SK-N-SH (cell line): ENCODE data around the gene CAPS. TPM values are rescaled to one million over a fixed set of nuclear protein-coding genes. Genes with fewer than 3 reads are reported as not detected.

Experiments
- CTCF ChIA-PET: fragments of 300-600, 350-600 bp; formaldehyde crosslinking; extraction: SDS; loops from one replicate; lab custom pipeline; 2021; lab: Yijun Ruan, JAX
- POLR2A ChIA-PET: fragments of 350-600 bp; sonication (Branson Sonifier 250); formaldehyde crosslinking; extraction: SDS; loops from one replicate; lab custom pipeline; 2020; ENCODE audit warnings: antibody characterized with exemption, inconsistent platforms; lab: Yijun Ruan, JAX
- DNase-seq: peaks from one replicate; pipeline ENCODE4 v3.0.0; 2012
- H2AFZ ChIP-seq: fragments of 200-600 bp; sonication (generic); 2 replicates; pipeline ENCODE4 v1.8.1; 2016; ENCODE audit warnings: antibody characterized with exemption, mild to moderate bottlenecking, low read depth
- H3F3A ChIP-seq: fragments of 200-600 bp; sonication (generic); replicated peaks from 2 replicates; pipeline ENCODE3; 2016; ENCODE audit warnings: antibody characterized with exemption, mild to moderate bottlenecking; ENCODE audit not compliant: insufficient read depth
- H3K27ac ChIP-seq, 2 experiments: fragments of 200-500 bp in 1 of 2; fragments of 200-600 bp in 1 of 2; sonication (Bioruptor generic) in 1 of 2; sonication (generic), shearing (Covaris generic) in 1 of 2; 2 replicates each; pipeline versions ENCODE4 v1.5.1 to v1.6.1; 2014 to 2016; ENCODE audit warnings: low read depth in 2 of 2, inconsistent platforms in 1 of 2, low read length in 1 of 2, mild to moderate bottlenecking in 1 of 2, mixed read lengths in 1 of 2
- H3K27me3 ChIP-seq: fragments of 200-600 bp; sonication (generic), shearing (Covaris generic); 2 replicates; pipeline ENCODE4 v1.6.1; 2016; ENCODE audit warnings: mixed run types; ENCODE audit not compliant: insufficient read depth
- H3K36me3 ChIP-seq, 2 experiments: fragments of 200-500 bp in 1 of 2; fragments of 200-600 bp in 1 of 2; sonication (Bioruptor generic) in 1 of 2; sonication (generic) in 1 of 2; replicated peaks in 1 of 2; 2 replicates each; pipeline versions ENCODE3 to v1.5.1; 2014 to 2016; ENCODE audit warnings: low read length in 1 of 2, mild to moderate bottlenecking in 1 of 2; ENCODE audit not compliant: insufficient read depth in 2 of 2, control insufficient read depth in 1 of 2
- H3K4me1 ChIP-seq, 2 experiments: fragments of 200-500 bp in 1 of 2; fragments of 200-600 bp in 1 of 2; sonication (Bioruptor generic) in 1 of 2; sonication (generic), shearing (Covaris generic) in 1 of 2; 2 replicates each; pipeline versions ENCODE4 v1.5.1 to v1.6.1; 2014 to 2016; ENCODE audit warnings: low read depth in 1 of 2, low read length in 1 of 2, mixed run types in 1 of 2; ENCODE audit not compliant: insufficient read depth in 2 of 2, control insufficient read depth in 1 of 2
- H3K4me2 ChIP-seq: fragments of 200-600 bp; sonication (generic), shearing (Covaris generic); 2 replicates; pipeline ENCODE4 v1.6.1; 2017; ENCODE audit warnings: mixed run types
- H3K4me3 ChIP-seq, 2 experiments: fragments of 200-500 bp in 1 of 2; fragments of 200-600 bp in 1 of 2; sonication (Bioruptor generic) in 1 of 2; sonication (generic), shearing (Covaris generic) in 1 of 2; 2 replicates each; pipeline versions ENCODE4 v1.5.1 to v1.8.1; 2014 to 2016; ENCODE audit warnings: low read depth in 2 of 2, inconsistent platforms in 1 of 2, low read length in 1 of 2, mild to moderate bottlenecking in 1 of 2, mixed read lengths in 1 of 2, moderate library complexity in 1 of 2
- H3K79me2 ChIP-seq: fragments of 200-600 bp; sonication (generic); 2 replicates; pipeline ENCODE4 v1.8.1; 2017; ENCODE audit warnings: mild to moderate bottlenecking; ENCODE audit not compliant: insufficient read depth
- H3K9ac ChIP-seq: fragments of 200-600 bp; sonication (generic); 2 replicates; pipeline ENCODE4 v1.6.1; 2017; ENCODE audit warnings: mixed run types
- H3K9me2 ChIP-seq: fragments of 200-600 bp; sonication (generic); 2 replicates; pipeline ENCODE4 v1.6.1; 2017; ENCODE audit warnings: mixed run types
- H3K9me3 ChIP-seq: fragments of 200-600 bp; sonication (generic); 2 replicates; pipeline ENCODE4 v1.6.1; 2017; ENCODE audit warnings: mixed run types, mild to moderate bottlenecking, moderate library complexity
- H4K20me1 ChIP-seq: fragments of 200-600 bp; sonication (generic); 2 replicates; pipeline ENCODE4 v1.6.1; 2017; ENCODE audit warnings: mild to moderate bottlenecking, mixed run types; ENCODE audit not compliant: insufficient read depth
- CHD2 ChIP-seq: fragments of 150-350 bp; IDR thresholded peaks from 2 replicates; pipeline ENCODE4 v1.6.1; 2018; ENCODE audit warnings: low read length; ENCODE audit not compliant: partially characterized antibody
- ELF1 ChIP-seq: IDR thresholded peaks from 2 replicates; pipeline ENCODE4 v1.4.0; 2012
- EP300 ChIP-seq, 2 experiments: IDR thresholded peaks; 2 replicates each; pipeline versions ENCODE4 v1.4.0 to v1.6.1; 2012; ENCODE audit warnings: borderline replicate concordance in 1 of 2, low read depth in 1 of 2, low read length in 1 of 2
- FOSL2 ChIP-seq: IDR thresholded peaks from 2 replicates; pipeline ENCODE4 v1.4.0; 2012; ENCODE audit warnings: low read depth, mild to moderate bottlenecking, moderate library complexity, borderline replicate concordance
- FOXJ3 ChIP-seq: sonication (generic); formaldehyde crosslinking; IDR thresholded peaks from 2 replicates; pipeline ENCODE4 v1.5.1; 2020; ENCODE audit warnings: mild to moderate bottlenecking, missing genetic modification reagents
- FOXM1 ChIP-seq: IDR thresholded peaks from 2 replicates; pipeline ENCODE4 v1.4.0; 2012; ENCODE audit warnings: low read depth, mild to moderate bottlenecking
- GABPA ChIP-seq: IDR thresholded peaks from 2 replicates; pipeline ENCODE4 v1.4.0; 2012; ENCODE audit warnings: low read depth, mild to moderate bottlenecking
- GATA2 ChIP-seq: sonication (generic); formaldehyde crosslinking; IDR thresholded peaks from 2 replicates; pipeline ENCODE4 v1.5.0; 2020; ENCODE audit warnings: mild to moderate bottlenecking, missing genetic modification reagents
- MXI1 ChIP-seq: IDR thresholded peaks from 2 replicates; pipeline ENCODE4 v1.6.1; 2012; ENCODE audit warnings: mild to moderate bottlenecking, low read depth, low read length, improper control_type of control experiment
- RXRA ChIP-seq: IDR thresholded peaks from 2 replicates; pipeline ENCODE4 v1.4.0; 2012; ENCODE audit warnings: low read depth, mild to moderate bottlenecking, borderline replicate concordance
- SIN3A ChIP-seq: IDR thresholded peaks from 2 replicates; pipeline ENCODE4 v1.6.1; 2012; ENCODE audit warnings: low read depth, mild to moderate bottlenecking, low read length, moderate library complexity, borderline replicate concordance
- SMC3 ChIP-seq: IDR thresholded peaks from 2 replicates; pipeline ENCODE4 v1.6.1; 2012; ENCODE audit warnings: low read depth, low read length, improper control_type of control experiment
- TCF12 ChIP-seq: IDR thresholded peaks from 2 replicates; pipeline ENCODE4 v1.4.0; 2012
- TEAD4 ChIP-seq: IDR thresholded peaks from 2 replicates; pipeline ENCODE4 v1.4.0; 2012; ENCODE audit warnings: mild to moderate bottlenecking, borderline replicate concordance; ENCODE audit not compliant: insufficient read depth
- WGBS: methylation state at CpG from one replicate; pipeline ENCODE4 v1.1.6; 2017; ENCODE audit warnings: low lambda C conversion rate; 5-methylcytosine and 5-hydroxymethylcytosine counted together
- polyA plus RNA-seq, 3 experiments: library from polyadenylated mRNA; depleted of rRNA; stranded (reverse); fragments of >200 nt; gene quantifications; 2 replicates each; pipeline ENCODE4 v1.2.3, GENCODE V29; 2012
- TF ChIP-seq, protein P1 (sequence below): IDR thresholded peaks from 2 replicates; pipeline ENCODE4; 2012
- TF ChIP-seq, protein P2 (sequence below): IDR thresholded peaks from 2 replicates; pipeline ENCODE4 v1.4.0; 2012; ENCODE audit warnings: low read depth
- TF ChIP-seq, protein P3 (sequence below): IDR thresholded peaks from 2 replicates; pipeline ENCODE4 v1.4.0; 2012; ENCODE audit warnings: low read depth, borderline replicate concordance
- TF ChIP-seq, protein P4 (sequence below): fragments of 200-600 bp; sonication (generic); IDR thresholded peaks from 2 replicates; pipeline ENCODE4 v1.6.1; 2017; ENCODE audit warnings: antibody characterized with exemption, mild to moderate bottlenecking, moderate library complexity
- TF ChIP-seq, protein P5 (sequence below): IDR thresholded peaks from 2 replicates; pipeline ENCODE4 v1.4.0; 2012; ENCODE audit warnings: low read depth, borderline replicate concordance
- TF ChIP-seq, protein P6 (sequence below): fragments of 150-350 bp; IDR thresholded peaks from 2 replicates; pipeline ENCODE4 v1.6.1; 2017; ENCODE audit warnings: antibody characterized with exemption, low read length, low read depth, borderline replicate concordance
- TF ChIP-seq, protein P7 (sequence below): IDR thresholded peaks from 2 replicates; pipeline ENCODE4 v1.6.1; 2012; ENCODE audit warnings: mild to moderate bottlenecking, low read depth, low read length, moderate library complexity

The CAPS gene
- polyA plus RNA-seq, 1 of the 3 experiments (the other 2 are of a cell fraction), result 13.4 TPM

DNA sequence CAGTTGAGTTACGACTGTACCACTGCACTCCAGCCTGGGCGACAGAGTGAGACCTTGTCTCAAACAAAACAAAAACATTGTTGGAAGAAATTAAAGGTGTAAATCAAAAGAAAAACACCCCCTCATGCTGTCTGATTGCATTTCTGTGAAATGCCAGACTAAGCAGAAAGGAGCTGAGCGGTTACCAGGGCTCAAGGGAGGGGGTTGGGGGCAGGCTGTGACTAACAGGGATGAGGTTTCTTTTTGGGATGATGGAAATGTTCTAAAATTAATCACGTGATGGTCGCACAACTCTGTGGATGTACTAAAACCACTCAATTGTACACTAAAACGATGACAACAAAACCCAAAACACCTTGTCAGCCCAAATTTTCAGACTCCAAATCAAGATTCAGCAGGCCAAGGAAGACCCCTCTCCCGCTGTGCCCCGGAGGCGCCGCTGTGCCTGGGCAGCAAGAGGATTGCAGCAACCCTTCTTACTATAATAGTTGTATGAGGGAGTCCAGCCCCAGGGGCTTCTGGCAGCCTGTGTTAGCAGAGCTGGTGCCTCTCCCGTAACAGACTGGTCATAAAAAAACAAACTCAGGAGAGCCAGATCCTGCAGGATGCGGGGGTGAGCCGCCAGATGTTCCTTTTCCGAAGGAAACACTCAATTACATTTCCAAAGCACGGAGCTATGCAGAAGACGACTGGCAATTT lies 20.9 kb downstream of the CAPS start:
- peak; percentile 91 for DNase-seq
- Histone ChIP-seq H3K9me3 (no peaks in the 10 kb centered on the region), H3F3A (no peaks in the 10 kb centered on the region), H3K9me2 (no peaks in the 10 kb centered on the region), H3K4me1 (peaks cover 13 to 67% of the 10 kb centered on the region in 2 experiments), H2AFZ (no peak overlapping the region), H3K36me3 (peaks cover 18 to 36% of the 10 kb centered on the region in 2 experiments), H3K27ac (peak overlapping the region; percentile 45 to 94), H3K27me3 (no peaks in the 10 kb centered on the region), H4K20me1 (peaks cover 23% of the 10 kb centered on the region; the same call in 1 of the 2 replicates), H3K4me2 (peak overlapping the region; percentile 47; the same call in 1 of the 2 replicates), H3K9ac (no peak overlapping the region; the same call in 1 of the 2 replicates), H3K79me2 (peaks cover 21% of the 10 kb centered on the region; the same call in 1 of the 2 replicates), H3K4me3 (no peak overlapping the region)
- CTCF ChIA-PET, result interaction anchor here (0.7 to 6.2 kb wide), 14 partner anchors 16 to 144 kb away, joined by 3 to 44 read pairs (median 5); partner anchors contain the start of genes DUS3L, NDUFA11 and NRTN
- WGBS, result 42% methylated on average over 15 of the region's 16 CpGs
- POLR2A ChIA-PET, result interaction anchor here (1.1 to 1.5 kb wide), 2 partner anchors 31 to 107 kb away, joined by 6 to 10 read pairs; partner anchors contain the start of genes NDUFA11 and VMAC
- TF ChIP-seq MXI1, result no peak
- no peak for TF ChIP-seq SMC3
- TF ChIP-seq TEAD4, result no peak
- TF ChIP-seq CHD2, result peak; percentile 32
- peak; percentile 39; the same call in 1 of the 2 replicates for TF ChIP-seq GATA2 (CRISPR knock-in tag)
- no peak for TF ChIP-seq SIN3A
- TF ChIP-seq RXRA, result no peak
- peak; percentile 55 for TF ChIP-seq TCF12
- TF ChIP-seq, protein P1, sequence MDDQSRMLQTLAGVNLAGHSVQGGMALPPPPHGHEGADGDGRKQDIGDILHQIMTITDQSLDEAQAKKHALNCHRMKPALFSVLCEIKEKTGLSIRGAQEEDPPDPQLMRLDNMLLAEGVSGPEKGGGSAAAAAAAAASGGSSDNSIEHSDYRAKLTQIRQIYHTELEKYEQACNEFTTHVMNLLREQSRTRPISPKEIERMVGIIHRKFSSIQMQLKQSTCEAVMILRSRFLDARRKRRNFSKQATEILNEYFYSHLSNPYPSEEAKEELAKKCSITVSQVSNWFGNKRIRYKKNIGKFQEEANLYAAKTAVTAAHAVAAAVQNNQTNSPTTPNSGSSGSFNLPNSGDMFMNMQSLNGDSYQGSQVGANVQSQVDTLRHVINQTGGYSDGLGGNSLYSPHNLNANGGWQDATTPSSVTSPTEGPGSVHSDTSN, result no peak
- TF ChIP-seq, protein P2, sequence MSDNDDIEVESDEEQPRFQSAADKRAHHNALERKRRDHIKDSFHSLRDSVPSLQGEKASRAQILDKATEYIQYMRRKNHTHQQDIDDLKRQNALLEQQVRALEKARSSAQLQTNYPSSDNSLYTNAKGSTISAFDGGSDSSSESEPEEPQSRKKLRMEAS, result no peak
- peak in 1 of 2 experiments; percentile 75; a peak in 1 of 4 replicates for TF ChIP-seq EP300 (IDR thresholded peaks at IDR 0.05; ENCODE audit: borderline replicate concordance in 1 of 2, low read depth in 1 of 2, low read length in 1 of 2)
- TF ChIP-seq FOXM1, result no peak
- TF ChIP-seq, protein P3, sequence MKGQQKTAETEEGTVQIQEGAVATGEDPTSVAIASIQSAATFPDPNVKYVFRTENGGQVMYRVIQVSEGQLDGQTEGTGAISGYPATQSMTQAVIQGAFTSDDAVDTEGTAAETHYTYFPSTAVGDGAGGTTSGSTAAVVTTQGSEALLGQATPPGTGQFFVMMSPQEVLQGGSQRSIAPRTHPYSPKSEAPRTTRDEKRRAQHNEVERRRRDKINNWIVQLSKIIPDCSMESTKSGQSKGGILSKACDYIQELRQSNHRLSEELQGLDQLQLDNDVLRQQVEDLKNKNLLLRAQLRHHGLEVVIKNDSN, result peak; percentile 43; the same call in 1 of the 2 replicates
- no peak for TF ChIP-seq ELF1
- TF ChIP-seq, protein P4, sequence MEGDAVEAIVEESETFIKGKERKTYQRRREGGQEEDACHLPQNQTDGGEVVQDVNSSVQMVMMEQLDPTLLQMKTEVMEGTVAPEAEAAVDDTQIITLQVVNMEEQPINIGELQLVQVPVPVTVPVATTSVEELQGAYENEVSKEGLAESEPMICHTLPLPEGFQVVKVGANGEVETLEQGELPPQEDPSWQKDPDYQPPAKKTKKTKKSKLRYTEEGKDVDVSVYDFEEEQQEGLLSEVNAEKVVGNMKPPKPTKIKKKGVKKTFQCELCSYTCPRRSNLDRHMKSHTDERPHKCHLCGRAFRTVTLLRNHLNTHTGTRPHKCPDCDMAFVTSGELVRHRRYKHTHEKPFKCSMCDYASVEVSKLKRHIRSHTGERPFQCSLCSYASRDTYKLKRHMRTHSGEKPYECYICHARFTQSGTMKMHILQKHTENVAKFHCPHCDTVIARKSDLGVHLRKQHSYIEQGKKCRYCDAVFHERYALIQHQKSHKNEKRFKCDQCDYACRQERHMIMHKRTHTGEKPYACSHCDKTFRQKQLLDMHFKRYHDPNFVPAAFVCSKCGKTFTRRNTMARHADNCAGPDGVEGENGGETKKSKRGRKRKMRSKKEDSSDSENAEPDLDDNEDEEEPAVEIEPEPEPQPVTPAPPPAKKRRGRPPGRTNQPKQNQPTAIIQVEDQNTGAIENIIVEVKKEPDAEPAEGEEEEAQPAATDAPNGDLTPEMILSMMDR, result no peak
- TF ChIP-seq, protein P5, sequence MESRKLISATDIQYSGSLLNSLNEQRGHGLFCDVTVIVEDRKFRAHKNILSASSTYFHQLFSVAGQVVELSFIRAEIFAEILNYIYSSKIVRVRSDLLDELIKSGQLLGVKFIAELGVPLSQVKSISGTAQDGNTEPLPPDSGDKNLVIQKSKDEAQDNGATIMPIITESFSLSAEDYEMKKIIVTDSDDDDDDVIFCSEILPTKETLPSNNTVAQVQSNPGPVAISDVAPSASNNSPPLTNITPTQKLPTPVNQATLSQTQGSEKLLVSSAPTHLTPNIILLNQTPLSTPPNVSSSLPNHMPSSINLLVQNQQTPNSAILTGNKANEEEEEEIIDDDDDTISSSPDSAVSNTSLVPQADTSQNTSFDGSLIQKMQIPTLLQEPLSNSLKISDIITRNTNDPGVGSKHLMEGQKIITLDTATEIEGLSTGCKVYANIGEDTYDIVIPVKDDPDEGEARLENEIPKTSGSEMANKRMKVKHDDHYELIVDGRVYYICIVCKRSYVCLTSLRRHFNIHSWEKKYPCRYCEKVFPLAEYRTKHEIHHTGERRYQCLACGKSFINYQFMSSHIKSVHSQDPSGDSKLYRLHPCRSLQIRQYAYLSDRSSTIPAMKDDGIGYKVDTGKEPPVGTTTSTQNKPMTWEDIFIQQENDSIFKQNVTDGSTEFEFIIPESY, result no peak
- TF ChIP-seq, protein P6, sequence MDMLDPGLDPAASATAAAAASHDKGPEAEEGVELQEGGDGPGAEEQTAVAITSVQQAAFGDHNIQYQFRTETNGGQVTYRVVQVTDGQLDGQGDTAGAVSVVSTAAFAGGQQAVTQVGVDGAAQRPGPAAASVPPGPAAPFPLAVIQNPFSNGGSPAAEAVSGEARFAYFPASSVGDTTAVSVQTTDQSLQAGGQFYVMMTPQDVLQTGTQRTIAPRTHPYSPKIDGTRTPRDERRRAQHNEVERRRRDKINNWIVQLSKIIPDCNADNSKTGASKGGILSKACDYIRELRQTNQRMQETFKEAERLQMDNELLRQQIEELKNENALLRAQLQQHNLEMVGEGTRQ, result no peak
- no peak for TF ChIP-seq FOXJ3
- TF ChIP-seq GABPA, result no peak
- TF ChIP-seq, protein P7, sequence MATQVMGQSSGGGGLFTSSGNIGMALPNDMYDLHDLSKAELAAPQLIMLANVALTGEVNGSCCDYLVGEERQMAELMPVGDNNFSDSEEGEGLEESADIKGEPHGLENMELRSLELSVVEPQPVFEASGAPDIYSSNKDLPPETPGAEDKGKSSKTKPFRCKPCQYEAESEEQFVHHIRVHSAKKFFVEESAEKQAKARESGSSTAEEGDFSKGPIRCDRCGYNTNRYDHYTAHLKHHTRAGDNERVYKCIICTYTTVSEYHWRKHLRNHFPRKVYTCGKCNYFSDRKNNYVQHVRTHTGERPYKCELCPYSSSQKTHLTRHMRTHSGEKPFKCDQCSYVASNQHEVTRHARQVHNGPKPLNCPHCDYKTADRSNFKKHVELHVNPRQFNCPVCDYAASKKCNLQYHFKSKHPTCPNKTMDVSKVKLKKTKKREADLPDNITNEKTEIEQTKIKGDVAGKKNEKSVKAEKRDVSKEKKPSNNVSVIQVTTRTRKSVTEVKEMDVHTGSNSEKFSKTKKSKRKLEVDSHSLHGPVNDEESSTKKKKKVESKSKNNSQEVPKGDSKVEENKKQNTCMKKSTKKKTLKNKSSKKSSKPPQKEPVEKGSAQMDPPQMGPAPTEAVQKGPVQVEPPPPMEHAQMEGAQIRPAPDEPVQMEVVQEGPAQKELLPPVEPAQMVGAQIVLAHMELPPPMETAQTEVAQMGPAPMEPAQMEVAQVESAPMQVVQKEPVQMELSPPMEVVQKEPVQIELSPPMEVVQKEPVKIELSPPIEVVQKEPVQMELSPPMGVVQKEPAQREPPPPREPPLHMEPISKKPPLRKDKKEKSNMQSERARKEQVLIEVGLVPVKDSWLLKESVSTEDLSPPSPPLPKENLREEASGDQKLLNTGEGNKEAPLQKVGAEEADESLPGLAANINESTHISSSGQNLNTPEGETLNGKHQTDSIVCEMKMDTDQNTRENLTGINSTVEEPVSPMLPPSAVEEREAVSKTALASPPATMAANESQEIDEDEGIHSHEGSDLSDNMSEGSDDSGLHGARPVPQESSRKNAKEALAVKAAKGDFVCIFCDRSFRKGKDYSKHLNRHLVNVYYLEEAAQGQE, result no peak
- no peak for TF ChIP-seq FOSL2
